Liver (tissue), 3 donors: Measurements from ENCODE around the gene SPATS2.

Experiments used
- EGR1 ChIP-seq, 2 donors: IDR thresholded peaks; 2 replicates each; pipeline ENCODE4 v1.6.1; 2016 to 2018; ENCODE audit warnings: antibody characterized with exemption in 2 of 2, low read depth in 2 of 2
- NR2F2 ChIP-seq: IDR thresholded peaks from 2 replicates; pipeline ENCODE4 v1.6.1; 2016; ENCODE audit warnings: antibody characterized with exemption
- RAD21 ChIP-seq, 2 donors: IDR thresholded peaks; 2 replicates each; pipeline ENCODE4 v1.6.1; 2016; ENCODE audit warnings: antibody characterized with exemption in 2 of 2, mild to moderate bottlenecking in 2 of 2
- TAF1 ChIP-seq: conservative IDR thresholded peaks from 2 replicates; pipeline ENCODE4 v1.6.1; 2016; ENCODE audit warnings: antibody characterized with exemption, mild to moderate bottlenecking
- TF ChIP-seq, protein P1 (sequence below): fragments of 150-350 bp; IDR thresholded peaks from 2 replicates; pipeline ENCODE4 v1.5.1; 2017; ENCODE audit warnings: improper control_type of control experiment, low read depth, low read length; ENCODE audit not compliant: missing input control
- TF ChIP-seq, protein P2 (sequence below): IDR thresholded peaks from 2 replicates; pipeline ENCODE4 v1.6.1; 2016; ENCODE audit warnings: antibody characterized with exemption, mild to moderate bottlenecking
- TF ChIP-seq, protein P3 (sequence below): IDR thresholded peaks from 2 replicates; pipeline ENCODE4 v1.6.1; 2016; ENCODE audit warnings: antibody characterized with exemption
- donor health status: healthy.
- donor health status: healthy.

DNA sequence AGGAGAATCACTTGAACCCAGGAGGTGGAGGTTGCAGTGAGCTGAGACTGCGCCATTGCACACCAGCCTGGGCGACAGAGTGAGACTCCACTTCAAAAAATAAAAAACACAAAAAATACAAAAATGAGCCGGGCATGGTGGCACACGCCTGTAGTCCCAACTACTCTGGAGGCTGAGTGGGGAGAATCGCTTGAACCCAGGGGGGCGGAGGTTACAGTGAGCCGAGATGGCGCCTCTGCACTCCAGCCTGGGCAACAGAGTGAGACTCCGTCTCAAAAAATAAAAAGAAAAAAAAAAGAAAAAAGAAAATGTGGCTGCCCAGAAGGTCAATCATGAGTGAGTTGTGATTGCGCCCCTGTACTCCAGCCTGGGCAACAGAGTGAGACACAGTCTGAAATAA is 11.3 kb upstream of the SPATS2 start:
- TF ChIP-seq, protein P1, sequence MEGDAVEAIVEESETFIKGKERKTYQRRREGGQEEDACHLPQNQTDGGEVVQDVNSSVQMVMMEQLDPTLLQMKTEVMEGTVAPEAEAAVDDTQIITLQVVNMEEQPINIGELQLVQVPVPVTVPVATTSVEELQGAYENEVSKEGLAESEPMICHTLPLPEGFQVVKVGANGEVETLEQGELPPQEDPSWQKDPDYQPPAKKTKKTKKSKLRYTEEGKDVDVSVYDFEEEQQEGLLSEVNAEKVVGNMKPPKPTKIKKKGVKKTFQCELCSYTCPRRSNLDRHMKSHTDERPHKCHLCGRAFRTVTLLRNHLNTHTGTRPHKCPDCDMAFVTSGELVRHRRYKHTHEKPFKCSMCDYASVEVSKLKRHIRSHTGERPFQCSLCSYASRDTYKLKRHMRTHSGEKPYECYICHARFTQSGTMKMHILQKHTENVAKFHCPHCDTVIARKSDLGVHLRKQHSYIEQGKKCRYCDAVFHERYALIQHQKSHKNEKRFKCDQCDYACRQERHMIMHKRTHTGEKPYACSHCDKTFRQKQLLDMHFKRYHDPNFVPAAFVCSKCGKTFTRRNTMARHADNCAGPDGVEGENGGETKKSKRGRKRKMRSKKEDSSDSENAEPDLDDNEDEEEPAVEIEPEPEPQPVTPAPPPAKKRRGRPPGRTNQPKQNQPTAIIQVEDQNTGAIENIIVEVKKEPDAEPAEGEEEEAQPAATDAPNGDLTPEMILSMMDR: no peak
- TF ChIP-seq, protein P2, sequence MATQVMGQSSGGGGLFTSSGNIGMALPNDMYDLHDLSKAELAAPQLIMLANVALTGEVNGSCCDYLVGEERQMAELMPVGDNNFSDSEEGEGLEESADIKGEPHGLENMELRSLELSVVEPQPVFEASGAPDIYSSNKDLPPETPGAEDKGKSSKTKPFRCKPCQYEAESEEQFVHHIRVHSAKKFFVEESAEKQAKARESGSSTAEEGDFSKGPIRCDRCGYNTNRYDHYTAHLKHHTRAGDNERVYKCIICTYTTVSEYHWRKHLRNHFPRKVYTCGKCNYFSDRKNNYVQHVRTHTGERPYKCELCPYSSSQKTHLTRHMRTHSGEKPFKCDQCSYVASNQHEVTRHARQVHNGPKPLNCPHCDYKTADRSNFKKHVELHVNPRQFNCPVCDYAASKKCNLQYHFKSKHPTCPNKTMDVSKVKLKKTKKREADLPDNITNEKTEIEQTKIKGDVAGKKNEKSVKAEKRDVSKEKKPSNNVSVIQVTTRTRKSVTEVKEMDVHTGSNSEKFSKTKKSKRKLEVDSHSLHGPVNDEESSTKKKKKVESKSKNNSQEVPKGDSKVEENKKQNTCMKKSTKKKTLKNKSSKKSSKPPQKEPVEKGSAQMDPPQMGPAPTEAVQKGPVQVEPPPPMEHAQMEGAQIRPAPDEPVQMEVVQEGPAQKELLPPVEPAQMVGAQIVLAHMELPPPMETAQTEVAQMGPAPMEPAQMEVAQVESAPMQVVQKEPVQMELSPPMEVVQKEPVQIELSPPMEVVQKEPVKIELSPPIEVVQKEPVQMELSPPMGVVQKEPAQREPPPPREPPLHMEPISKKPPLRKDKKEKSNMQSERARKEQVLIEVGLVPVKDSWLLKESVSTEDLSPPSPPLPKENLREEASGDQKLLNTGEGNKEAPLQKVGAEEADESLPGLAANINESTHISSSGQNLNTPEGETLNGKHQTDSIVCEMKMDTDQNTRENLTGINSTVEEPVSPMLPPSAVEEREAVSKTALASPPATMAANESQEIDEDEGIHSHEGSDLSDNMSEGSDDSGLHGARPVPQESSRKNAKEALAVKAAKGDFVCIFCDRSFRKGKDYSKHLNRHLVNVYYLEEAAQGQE: no peak
- TF ChIP-seq EGR1 (IDR thresholded peaks at IDR 0.05; ENCODE audit: low read depth in 2 of 2): no peak
- no peak for TF ChIP-seq TAF1
- TF ChIP-seq, protein P3, sequence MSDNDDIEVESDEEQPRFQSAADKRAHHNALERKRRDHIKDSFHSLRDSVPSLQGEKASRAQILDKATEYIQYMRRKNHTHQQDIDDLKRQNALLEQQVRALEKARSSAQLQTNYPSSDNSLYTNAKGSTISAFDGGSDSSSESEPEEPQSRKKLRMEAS: no peak
- TF ChIP-seq RAD21 (IDR thresholded peaks at IDR 0.05): no peak
- TF ChIP-seq NR2F2: no peak
